Measurements from ENCODE around the gene ANTXR1. TPM values are rescaled to one million over a fixed set of nuclear protein-coding genes. Genes with fewer than 3 reads are reported as not detected.

The ANTXR1 gene
- total RNA-seq, 2 donors from 2014 or later = 146 to 147 TPM

GRCh38 chr2:69181806-69182427 is 168.9 kb downstream of the ANTXR1 start:
- DNase-seq (ENCODE audit: low spot score) = no peak
- intact Hi-C loops (cut with DNase I) = no loop called here

DNA sequence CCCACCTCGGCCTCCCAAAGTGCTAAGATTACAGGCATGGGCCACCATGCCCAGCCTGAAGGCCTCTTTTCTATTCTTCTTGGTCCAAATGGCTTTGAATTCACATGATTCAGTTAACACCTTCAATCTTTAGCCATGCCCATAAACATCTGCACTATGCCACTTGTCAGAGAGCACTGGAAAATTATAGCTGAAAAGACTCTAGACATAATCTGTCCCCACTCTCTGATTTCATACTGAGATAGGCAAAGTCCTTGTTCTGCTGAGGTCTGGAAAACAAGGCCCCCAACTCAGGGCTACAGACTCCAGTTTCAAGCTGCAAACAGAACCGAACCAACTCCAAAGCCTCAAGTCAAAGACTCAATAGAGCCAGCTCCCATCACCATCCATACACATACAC is 170.7 kb downstream of the ANTXR1 start:
- DNase-seq (ENCODE audit: low spot score) = no peak
- intact Hi-C loops (cut with DNase I) = no loop called here

DNA sequence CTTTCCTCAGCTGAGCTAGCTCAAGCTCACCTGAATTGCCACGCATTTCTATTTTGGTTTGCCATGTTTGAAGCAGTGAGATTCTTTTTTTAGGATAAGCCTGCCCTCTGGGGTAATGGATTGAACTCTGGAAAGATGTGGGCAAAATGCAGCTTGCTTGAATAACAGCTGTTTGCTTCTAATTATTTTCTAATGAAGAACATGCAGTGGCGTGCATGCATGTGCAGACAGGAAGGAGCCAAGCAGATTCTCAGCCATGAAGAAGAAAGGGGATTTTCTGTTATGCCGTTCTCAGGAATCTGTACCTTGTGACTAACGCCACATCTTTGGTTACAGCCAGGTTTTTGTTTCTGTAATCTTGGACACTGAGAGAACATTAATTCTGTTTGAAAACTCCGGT is 171.2 kb downstream of the ANTXR1 start:
- intact Hi-C loops (cut with DNase I) = no loop called here

GRCh38 chr2:69185807-69186206 is 172.8 kb downstream of the ANTXR1 start:
- intact Hi-C loops (cut with DNase I) = no loop called here

More for the DNA sequence above, 171.2 kb downstream of the ANTXR1 start:
- no peak for DNase-seq (ENCODE audit: low spot score)

DNA sequence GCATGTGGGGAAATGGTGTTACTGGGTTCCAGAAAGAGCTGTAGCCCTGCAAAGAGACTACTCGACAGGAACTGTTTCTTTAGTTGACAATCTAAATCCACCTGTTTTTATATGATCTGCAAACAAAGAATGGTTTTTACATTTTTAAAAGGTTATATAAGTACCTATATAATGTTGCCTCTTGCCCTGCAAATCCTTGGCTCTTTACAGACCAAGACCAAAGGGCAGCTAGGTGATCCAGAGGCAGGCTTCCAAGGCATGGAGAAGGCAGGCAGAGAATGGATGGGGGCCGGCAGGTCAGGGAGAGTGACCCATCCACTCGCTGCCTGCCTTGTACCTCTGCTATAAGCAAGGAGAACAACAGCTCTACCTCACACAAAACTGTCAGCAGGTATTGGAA is 173.6 kb downstream of the ANTXR1 start:
- intact Hi-C loops (cut with DNase I) = no loop called here
- no peak for DNase-seq (ENCODE audit: low spot score)

More at GRCh38 chr2:69185807-69186206, 172.8 kb downstream of the ANTXR1 start:
- no peak for DNase-seq (ENCODE audit: low spot score)

- intact Hi-C loops (cut with DNase I) = no loop called here
- no peak for DNase-seq (ENCODE audit: low spot score)
Observed at GRCh38 chr2:69188182-69188900, 175.4 kb downstream of the ANTXR1 start.

- no peak for DNase-seq (ENCODE audit: low spot score)
- intact Hi-C loops (cut with DNase I) = no loop called here
Observed at GRCh38 chr2:69190743-69191404, 177.9 kb downstream of the ANTXR1 start.

DNA sequence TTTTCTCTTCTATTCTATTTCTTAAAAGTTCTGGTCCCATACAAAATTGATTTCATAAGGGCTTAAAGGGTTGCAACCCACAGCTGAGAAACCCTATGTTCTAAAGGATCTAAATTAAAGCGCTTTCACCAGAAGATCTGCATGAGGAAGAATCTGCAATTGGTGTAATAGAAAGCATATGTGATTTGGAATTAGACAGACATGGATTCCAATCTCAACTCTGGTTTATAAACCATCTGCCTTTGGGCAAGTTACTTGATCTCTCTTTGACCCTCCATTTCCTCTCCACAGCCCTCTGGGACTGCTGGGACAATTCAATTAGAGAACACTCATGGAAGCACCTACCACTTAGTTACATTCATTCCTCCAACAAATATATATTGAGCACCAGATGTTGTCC is 178.7 kb downstream of the ANTXR1 start:
- intact Hi-C loops (cut with DNase I) = no loop called here
- DNase-seq (ENCODE audit: low spot score) = no peak

GRCh38 chr2:69192176-69192945 is 179.4 kb downstream of the ANTXR1 start:
- intact Hi-C loops (cut with DNase I) = no loop called here
- no peak for DNase-seq (ENCODE audit: low spot score)

DNA sequence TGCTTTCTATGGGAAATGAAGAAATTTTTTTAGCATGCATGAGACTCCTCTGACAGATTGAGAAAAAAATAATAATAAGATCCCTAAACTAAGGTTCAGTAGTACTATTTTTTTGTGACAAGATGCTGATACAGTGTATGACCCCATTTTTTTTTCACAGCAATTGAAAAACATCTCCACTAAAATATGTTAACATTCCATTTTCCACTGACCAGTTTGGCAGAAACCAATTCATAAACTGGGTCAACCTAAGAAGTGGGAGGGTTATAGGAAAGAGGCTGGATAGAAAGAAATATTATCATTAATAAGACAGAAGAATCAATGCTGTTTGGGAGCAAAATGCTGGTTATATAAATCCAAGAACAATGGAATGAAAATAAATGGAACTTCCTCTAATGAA is 182.7 kb downstream of the ANTXR1 start:
- intact Hi-C loops (cut with DNase I) = no loop called here
- DNase-seq (ENCODE audit: low spot score) = no peak

GRCh38 chr2:69196327-69197117 is 183.5 kb downstream of the ANTXR1 start:
- intact Hi-C loops (cut with DNase I) = no loop called here
- no peak for DNase-seq (ENCODE audit: low spot score)

- intact Hi-C loops (cut with DNase I) = no loop called here
Observed at GRCh38 chr2:69200107-69200520, 187.1 kb downstream of the ANTXR1 start.

DNA sequence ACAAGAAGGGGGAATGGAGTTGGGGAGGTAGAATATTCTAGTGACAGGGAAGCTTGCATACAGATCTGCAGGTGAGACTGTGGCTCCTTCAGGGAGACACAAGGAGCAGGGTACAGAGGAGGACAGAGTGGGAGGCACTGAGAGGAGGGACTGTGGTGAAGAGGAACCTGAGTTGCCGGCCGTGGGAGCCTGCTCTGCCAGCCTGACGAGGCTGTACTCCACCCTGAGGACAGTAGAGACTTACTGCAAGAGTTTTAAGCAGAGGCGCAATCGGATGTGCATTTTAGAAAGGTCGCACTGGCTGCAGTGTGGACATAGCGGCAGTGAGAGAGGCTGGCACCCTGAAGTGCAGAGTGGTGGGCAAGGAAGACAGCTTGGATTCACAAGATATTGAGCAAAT is 188.3 kb downstream of the ANTXR1 start:
- DNase-seq (ENCODE audit: low spot score) = no peak
- intact Hi-C loops (cut with DNase I) = no loop called here

More at GRCh38 chr2:69200107-69200520, 187.1 kb downstream of the ANTXR1 start:
- no peak for DNase-seq (ENCODE audit: low spot score)

- DNase-seq (ENCODE audit: low spot score) = no peak
- intact Hi-C loops (cut with DNase I) = no loop called here
Observed at GRCh38 chr2:69202327-69202726, 189.3 kb downstream of the ANTXR1 start.

- intact Hi-C loops (cut with DNase I) = no loop called here
- no peak for DNase-seq (ENCODE audit: low spot score)
Observed at GRCh38 chr2:69203166-69203985, 190.4 kb downstream of the ANTXR1 start.

GRCh38 chr2:69204654-69205053 is 191.7 kb downstream of the ANTXR1 start:
- no peak for DNase-seq (ENCODE audit: low spot score)
- intact Hi-C loops (cut with DNase I) = no loop called here

DNA sequence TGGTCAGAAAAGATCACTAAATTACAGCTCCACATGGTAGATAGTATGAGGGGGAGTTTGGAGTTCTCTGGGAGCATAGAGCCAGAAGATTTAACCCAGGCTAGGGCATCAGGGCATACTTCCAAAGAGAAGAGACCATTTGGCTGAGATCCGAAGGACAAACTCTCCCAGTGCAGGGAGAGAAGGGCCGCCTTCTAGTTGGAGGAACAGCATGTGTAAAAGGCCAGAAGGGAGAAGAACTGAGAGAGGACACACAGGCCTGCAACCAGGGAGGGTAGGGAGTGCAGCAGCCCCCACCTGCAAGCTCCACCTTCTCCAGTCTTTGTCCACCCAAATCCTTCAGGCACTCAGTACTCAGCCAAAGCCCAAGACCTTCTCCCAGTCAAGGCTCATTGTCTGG is 192.1 kb downstream of the ANTXR1 start:
- intact Hi-C loops (cut with DNase I) = no loop called here
- no peak for DNase-seq (ENCODE audit: low spot score)

DNA sequence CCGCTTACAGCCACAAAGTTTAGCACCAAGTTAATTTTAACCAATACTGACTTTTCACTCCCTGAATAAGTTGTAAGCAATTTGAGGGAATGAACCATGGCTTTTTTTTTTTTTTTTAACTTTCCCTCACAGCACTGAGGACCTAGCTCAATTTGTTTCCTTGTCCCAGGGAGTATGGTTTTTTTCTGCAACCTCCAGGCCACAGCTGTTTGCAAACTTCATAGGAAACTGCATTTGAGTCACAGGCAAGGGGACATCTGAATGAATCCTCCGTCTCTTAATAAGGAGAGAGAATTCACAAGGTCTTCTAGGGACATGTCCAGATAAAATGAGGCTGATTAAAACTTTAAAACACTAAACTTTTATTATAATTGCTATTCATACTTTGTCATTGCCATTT is 192.5 kb downstream of the ANTXR1 start:
- intact Hi-C loops (cut with DNase I) = no loop called here
- DNase-seq (ENCODE audit: low spot score) = no peak

All from posterior vena cava (tissue), 2 donors.